GM20431 (cell line): ENCODE results near the gene TPCN1.

Source experiments
- in situ Hi-C: fragments of 300-500 bp; cut with MseI, MboI; formaldehyde crosslinking; loops from one replicate; pipeline ENCODE4 v1.15.0; 2020; ENCODE audit warnings: low sequenced_read_pairs; ENCODE audit not compliant: unreplicated experiment

The TPCN1 gene

GRCh38 chr12:113221997-113222729 lies 899 bp downstream of the TPCN1 start:
- in situ Hi-C loops = no loop called here

- in situ Hi-C loops = no loop called here
Observed at GRCh38 chr12:113222730-113223531, 1.7 kb downstream of the TPCN1 start.

- in situ Hi-C loops = no loop called here
Observed at GRCh38 chr12:113224955-113225354, 3.7 kb downstream of the TPCN1 start.

GRCh38 chr12:113226696-113227568 lies 5.7 kb downstream of the TPCN1 start:
- in situ Hi-C loops = no loop called here

GRCh38 chr12:113227686-113228391 lies 6.6 kb downstream of the TPCN1 start:
- in situ Hi-C loops = no loop called here

GRCh38 chr12:113228394-113229028 lies 7.2 kb downstream of the TPCN1 start:
- in situ Hi-C loops = no loop called here

- in situ Hi-C loops = no loop called here
Observed at GRCh38 chr12:113230315-113231234, 9.3 kb downstream of the TPCN1 start.

GRCh38 chr12:113231235-113232088 lies 10.2 kb downstream of the TPCN1 start:
- in situ Hi-C loops = no loop called here

GRCh38 chr12:113232089-113232839 lies 11.0 kb downstream of the TPCN1 start:
- in situ Hi-C loops = no loop called here

GRCh38 chr12:113232840-113233585 lies 11.7 kb downstream of the TPCN1 start:
- in situ Hi-C loops = no loop called here

- in situ Hi-C loops = no loop called here
Observed at GRCh38 chr12:113233967-113234366, 12.7 kb downstream of the TPCN1 start.

- in situ Hi-C loops = no loop called here
Observed at GRCh38 chr12:113234483-113234882, 13.2 kb downstream of the TPCN1 start.

GRCh38 chr12:113235976-113236375 lies 14.7 kb downstream of the TPCN1 start:
- in situ Hi-C loops = no loop called here

- in situ Hi-C loops = no loop called here
Observed at GRCh38 chr12:113236539-113237399, 15.5 kb downstream of the TPCN1 start.

- in situ Hi-C loops = no loop called here
Observed at GRCh38 chr12:113237748-113238147, 16.5 kb downstream of the TPCN1 start.
